Panc1 (cell line): Measurements from ENCODE around the gene NSL1. TPM values are rescaled to one million over a fixed set of nuclear protein-coding genes. Genes with fewer than 3 reads are reported as not detected.

Experiments
- ATAC-seq: fragments of 200-7000 bp; cut with Tn5 transposase; 2 replicates; pipeline ENCODE4 v1.9.1; 2020; ENCODE audit warnings: mild to moderate bottlenecking, moderate library complexity
- BruUV-seq: library from RNA; stranded (reverse); fragments of 400-500 nt; replicated peaks from 2 replicates; lab custom pipeline; 2021; lab: Mats Ljungman, UMichigan
- CTCF ChIA-PET: fragments of 300-600 bp; sonication (Branson Sonifier 250); formaldehyde crosslinking; loops from one replicate; lab custom pipeline; 2022; ENCODE audit warnings: antibody characterized with exemption; lab: Charles Lee
- POLR2A ChIA-PET: fragments of 300-600 bp; sonication (Branson Sonifier 250); formaldehyde crosslinking; loops from one replicate; lab custom pipeline; 2022; ENCODE audit warnings: antibody characterized with exemption; lab: Charles Lee
- DNase-seq: peaks from one replicate; pipeline ENCODE4 v3.0.0-alpha.2; 2010; ENCODE audit warnings: low read depth, low spot score
- H3K27ac ChIP-seq: 2 replicates; pipeline ENCODE4 v1.5.1; 2011; ENCODE audit warnings: mild to moderate bottlenecking, low read length, inconsistent platforms
- H3K27me3 ChIP-seq: fragments of 200-500 bp; sonication (Bioruptor generic); 2 replicates; pipeline ENCODE4 v1.6.0; 2014; ENCODE audit warnings: low read length, inconsistent platforms; ENCODE audit not compliant: control insufficient read depth, insufficient read depth
- H3K36me3 ChIP-seq: fragments of 200-500 bp; sonication (Bioruptor generic); 2 replicates; pipeline ENCODE4 v1.5.1; 2014; ENCODE audit warnings: inconsistent platforms, mild to moderate bottlenecking, low read length, moderate library complexity; ENCODE audit not compliant: control insufficient read depth, insufficient read depth
- H3K4me1 ChIP-seq: 2 replicates; pipeline ENCODE4 v1.5.1; 2011; ENCODE audit warnings: inconsistent platforms, mild to moderate bottlenecking, low read length, moderate library complexity; ENCODE audit not compliant: control insufficient read depth, insufficient read depth
- H3K4me3 ChIP-seq, 2 experiments: 2 replicates each; pipeline ENCODE4 v1.5.1; 2011 to 2012; ENCODE audit warnings: low read depth in 2 of 2, low read length in 2 of 2, mild to moderate bottlenecking in 2 of 2, inconsistent platforms in 1 of 2, moderate library complexity in 1 of 2
- H3K9me3 ChIP-seq: fragments of 200-500 bp; sonication (Bioruptor generic); 2 replicates; pipeline ENCODE4 v1.5.1; 2014; ENCODE audit warnings: low read depth, mild to moderate bottlenecking, inconsistent platforms, low read length, moderate library complexity; ENCODE audit not compliant: control insufficient read depth, insufficient read depth
- POLR2AphosphoS5 ChIP-seq: IDR thresholded peaks from 2 replicates; pipeline ENCODE4 v1.6.1; 2012; ENCODE audit warnings: mild to moderate bottlenecking, low read depth, low read length, moderate library complexity
- SIN3A ChIP-seq: IDR thresholded peaks from 2 replicates; pipeline ENCODE4 v1.6.1; 2012; ENCODE audit warnings: low read depth, mild to moderate bottlenecking, low read length, moderate library complexity, borderline replicate concordance; ENCODE audit not compliant: insufficient read depth
- TCF7L2 ChIP-seq: IDR thresholded peaks from 2 replicates; pipeline ENCODE4 v1.6.1; 2011; ENCODE audit warnings: mild to moderate bottlenecking, low read depth, low read length, inconsistent platforms
- in situ Hi-C: cut with HindIII; loops from 2 replicates; pipeline ENCODE4 v1.10.0; 2016; ENCODE audit warnings: low sequenced_read_pairs, low pct_unique_long_range_greater_than_20kb
- intact Hi-C: fragments of 100-400 bp; cut with micrococcal nuclease; formaldehyde crosslinking; loops from one replicate; pipeline ENCODE4 v1.10.0; 2022; ENCODE audit not compliant: unreplicated experiment
- total RNA-seq: library from RNA; stranded (reverse); gene quantifications from one replicate; pipeline ENCODE4 v1.2.1, GENCODE V29; 2021; ENCODE audit not compliant: unreplicated experiment
- TF ChIP-seq, protein P1 (sequence below): fragments of 450-650 bp; IDR thresholded peaks from 2 replicates; pipeline ENCODE4 v1.5.1; 2017; ENCODE audit warnings: mild to moderate bottlenecking
- TF ChIP-seq, protein P2 (sequence below), 2 experiments: IDR thresholded peaks; 2 replicates each; pipeline ENCODE4 v1.6.1; 2011 to 2012; ENCODE audit warnings: low read depth in 2 of 2, control low read depth in 1 of 2, low read length in 1 of 2, mild to moderate bottlenecking in 1 of 2, moderate library complexity in 1 of 2; ENCODE audit not compliant: insufficient read depth in 1 of 2

NSL1 gene
- total RNA-seq, 1 experiment from 2014 or later = 21.8 TPM

DNA sequence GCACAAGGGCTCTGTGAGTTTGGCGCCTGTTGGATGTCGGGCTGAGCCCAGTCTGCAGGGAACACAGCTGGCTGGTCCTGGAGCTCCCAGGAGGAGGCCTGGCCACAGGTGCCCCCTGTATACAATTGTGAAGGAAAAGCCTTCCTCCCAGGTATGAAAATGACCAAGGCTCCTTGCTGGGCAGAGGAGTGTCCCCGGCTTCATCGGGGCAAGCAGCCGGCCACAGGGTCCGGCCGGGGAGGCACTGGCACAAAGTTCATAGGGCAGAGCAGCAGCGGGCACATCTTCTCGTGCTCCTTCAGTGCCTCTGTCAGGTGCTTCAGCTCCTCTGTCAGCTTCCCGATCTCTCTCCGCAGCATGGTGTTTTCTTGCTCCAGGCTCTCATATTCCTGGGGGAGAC lies 105.0 kb downstream of the NSL1 start:
- no peak for TF ChIP-seq TCF7L2
- TF ChIP-seq, protein P1, sequence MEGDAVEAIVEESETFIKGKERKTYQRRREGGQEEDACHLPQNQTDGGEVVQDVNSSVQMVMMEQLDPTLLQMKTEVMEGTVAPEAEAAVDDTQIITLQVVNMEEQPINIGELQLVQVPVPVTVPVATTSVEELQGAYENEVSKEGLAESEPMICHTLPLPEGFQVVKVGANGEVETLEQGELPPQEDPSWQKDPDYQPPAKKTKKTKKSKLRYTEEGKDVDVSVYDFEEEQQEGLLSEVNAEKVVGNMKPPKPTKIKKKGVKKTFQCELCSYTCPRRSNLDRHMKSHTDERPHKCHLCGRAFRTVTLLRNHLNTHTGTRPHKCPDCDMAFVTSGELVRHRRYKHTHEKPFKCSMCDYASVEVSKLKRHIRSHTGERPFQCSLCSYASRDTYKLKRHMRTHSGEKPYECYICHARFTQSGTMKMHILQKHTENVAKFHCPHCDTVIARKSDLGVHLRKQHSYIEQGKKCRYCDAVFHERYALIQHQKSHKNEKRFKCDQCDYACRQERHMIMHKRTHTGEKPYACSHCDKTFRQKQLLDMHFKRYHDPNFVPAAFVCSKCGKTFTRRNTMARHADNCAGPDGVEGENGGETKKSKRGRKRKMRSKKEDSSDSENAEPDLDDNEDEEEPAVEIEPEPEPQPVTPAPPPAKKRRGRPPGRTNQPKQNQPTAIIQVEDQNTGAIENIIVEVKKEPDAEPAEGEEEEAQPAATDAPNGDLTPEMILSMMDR = no peak
- TF ChIP-seq, protein P2, sequence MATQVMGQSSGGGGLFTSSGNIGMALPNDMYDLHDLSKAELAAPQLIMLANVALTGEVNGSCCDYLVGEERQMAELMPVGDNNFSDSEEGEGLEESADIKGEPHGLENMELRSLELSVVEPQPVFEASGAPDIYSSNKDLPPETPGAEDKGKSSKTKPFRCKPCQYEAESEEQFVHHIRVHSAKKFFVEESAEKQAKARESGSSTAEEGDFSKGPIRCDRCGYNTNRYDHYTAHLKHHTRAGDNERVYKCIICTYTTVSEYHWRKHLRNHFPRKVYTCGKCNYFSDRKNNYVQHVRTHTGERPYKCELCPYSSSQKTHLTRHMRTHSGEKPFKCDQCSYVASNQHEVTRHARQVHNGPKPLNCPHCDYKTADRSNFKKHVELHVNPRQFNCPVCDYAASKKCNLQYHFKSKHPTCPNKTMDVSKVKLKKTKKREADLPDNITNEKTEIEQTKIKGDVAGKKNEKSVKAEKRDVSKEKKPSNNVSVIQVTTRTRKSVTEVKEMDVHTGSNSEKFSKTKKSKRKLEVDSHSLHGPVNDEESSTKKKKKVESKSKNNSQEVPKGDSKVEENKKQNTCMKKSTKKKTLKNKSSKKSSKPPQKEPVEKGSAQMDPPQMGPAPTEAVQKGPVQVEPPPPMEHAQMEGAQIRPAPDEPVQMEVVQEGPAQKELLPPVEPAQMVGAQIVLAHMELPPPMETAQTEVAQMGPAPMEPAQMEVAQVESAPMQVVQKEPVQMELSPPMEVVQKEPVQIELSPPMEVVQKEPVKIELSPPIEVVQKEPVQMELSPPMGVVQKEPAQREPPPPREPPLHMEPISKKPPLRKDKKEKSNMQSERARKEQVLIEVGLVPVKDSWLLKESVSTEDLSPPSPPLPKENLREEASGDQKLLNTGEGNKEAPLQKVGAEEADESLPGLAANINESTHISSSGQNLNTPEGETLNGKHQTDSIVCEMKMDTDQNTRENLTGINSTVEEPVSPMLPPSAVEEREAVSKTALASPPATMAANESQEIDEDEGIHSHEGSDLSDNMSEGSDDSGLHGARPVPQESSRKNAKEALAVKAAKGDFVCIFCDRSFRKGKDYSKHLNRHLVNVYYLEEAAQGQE (IDR thresholded peaks at IDR 0.05; ENCODE audit: insufficient read depth in 1 of 2, low read depth in 2 of 2, low read length in 1 of 2) = no peak
- no peak for TF ChIP-seq SIN3A
- no peak for TF ChIP-seq POLR2AphosphoS5
- no peak overlapping the region for H3K27ac ChIP-seq
- ATAC-seq = no peak
- no peaks in the 10 kb centered on the region for H3K4me1 ChIP-seq
- H3K4me3 ChIP-seq = no peak overlapping the region
- intact Hi-C loops = no loop called here
- no peaks in the 10 kb centered on the region for H3K27me3 ChIP-seq
- in situ Hi-C loops = no loop called here
- ChIA-PET CTCF (no interaction called here), POLR2A (interaction anchor here (0.6 kb wide), 1 partner anchor 149 kb away, joined by 3 read pairs; no protein-coding TSS in a partner anchor)
- no peaks in the 10 kb centered on the region for H3K9me3 ChIP-seq
- H3K36me3 ChIP-seq = no peaks in the 10 kb centered on the region
- BruUV-seq = no TSS peak
- no peak for DNase-seq

DNA sequence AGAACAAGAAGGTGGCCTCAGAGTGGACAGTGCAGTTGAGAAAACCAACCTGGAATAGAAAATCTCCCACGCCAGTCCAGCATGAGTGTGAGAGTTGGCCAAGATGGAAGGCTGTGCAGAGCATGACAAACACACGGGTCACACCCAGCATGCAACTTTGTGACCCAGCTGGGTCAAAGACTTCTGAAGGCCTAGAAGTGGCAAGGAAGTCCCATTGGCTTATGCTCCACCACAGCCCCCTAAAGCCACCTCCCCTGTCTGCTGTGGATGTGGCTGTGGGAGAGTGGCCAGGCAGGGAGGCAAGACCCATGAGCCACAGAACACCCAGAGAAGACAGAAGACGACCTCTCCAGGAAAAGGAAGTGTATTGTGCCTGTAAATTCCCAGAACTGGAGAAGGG lies 105.5 kb downstream of the NSL1 start:
- in situ Hi-C loops = no loop called here
- Histone ChIP-seq H3K36me3 (no peaks in the 10 kb centered on the region), H3K4me3 (no peak overlapping the region), H3K4me1 (no peaks in the 10 kb centered on the region), H3K27me3 (no peaks in the 10 kb centered on the region), H3K27ac (no peak overlapping the region), H3K9me3 (no peaks in the 10 kb centered on the region)
- POLR2A ChIA-PET = no interaction called here
- CTCF ChIA-PET = no interaction called here
- no peak for TF ChIP-seq SIN3A
- no peak for TF ChIP-seq TCF7L2
- TF ChIP-seq POLR2AphosphoS5 = no peak
- TF ChIP-seq, protein P2 (IDR thresholded peaks at IDR 0.05; ENCODE audit: insufficient read depth in 1 of 2, low read depth in 2 of 2, low read length in 1 of 2) = no peak
- TF ChIP-seq, protein P1 = no peak
- no TSS peak for BruUV-seq
- no peak for DNase-seq
- no peak for ATAC-seq
- intact Hi-C loops = no loop called here
